Measurements from ENCODE around the gene TNFAIP6.
"Not testable (repeated sequence)": the region's sequence is repeated elsewhere in the genome, so short reads cannot be mapped to it uniquely, and the experiment has no call there.

GRCh38 chr2:151310313-151310712 is 47.1 kb upstream of the TNFAIP6 start:
- TF ChIP-seq EZH2 (IDR thresholded peaks at IDR 0.05; ENCODE audit: insufficient read depth, poor library complexity, severe bottlenecking); EZH2phosphoT487 (IDR thresholded peaks at IDR 0.05; ENCODE audit: insufficient read depth, low read depth): not testable (repeated sequence)

Data from GM23248 (cell line).